ENCODE data around the gene ASB6.
"Not testable (repeated sequence)": the region's sequence is repeated elsewhere in the genome, so short reads cannot be mapped to it uniquely, and the experiment has no call there.

ASB6 gene

DNA sequence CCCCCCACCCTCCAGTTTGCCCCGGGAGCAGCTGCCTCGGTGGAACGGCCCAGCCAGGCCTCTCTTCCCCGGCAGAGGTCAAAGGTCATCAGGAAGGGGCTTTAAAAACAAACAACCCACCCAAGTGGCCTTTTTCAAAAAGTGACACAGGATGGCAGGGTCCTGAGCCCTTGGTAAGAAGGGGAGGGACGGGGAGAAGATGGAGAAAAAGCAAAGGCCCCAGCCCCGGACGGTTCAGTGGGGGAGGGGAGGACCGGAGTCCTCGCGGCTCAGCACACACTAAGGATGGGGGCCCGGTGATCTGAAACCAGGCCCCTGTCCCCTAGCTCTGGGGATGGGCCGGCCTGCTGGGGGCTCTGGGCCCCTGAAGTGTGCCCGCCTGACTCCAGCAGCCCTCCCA, 24.6 kb upstream of the ASB6 start:
- DNase-seq, result no peak

DNA sequence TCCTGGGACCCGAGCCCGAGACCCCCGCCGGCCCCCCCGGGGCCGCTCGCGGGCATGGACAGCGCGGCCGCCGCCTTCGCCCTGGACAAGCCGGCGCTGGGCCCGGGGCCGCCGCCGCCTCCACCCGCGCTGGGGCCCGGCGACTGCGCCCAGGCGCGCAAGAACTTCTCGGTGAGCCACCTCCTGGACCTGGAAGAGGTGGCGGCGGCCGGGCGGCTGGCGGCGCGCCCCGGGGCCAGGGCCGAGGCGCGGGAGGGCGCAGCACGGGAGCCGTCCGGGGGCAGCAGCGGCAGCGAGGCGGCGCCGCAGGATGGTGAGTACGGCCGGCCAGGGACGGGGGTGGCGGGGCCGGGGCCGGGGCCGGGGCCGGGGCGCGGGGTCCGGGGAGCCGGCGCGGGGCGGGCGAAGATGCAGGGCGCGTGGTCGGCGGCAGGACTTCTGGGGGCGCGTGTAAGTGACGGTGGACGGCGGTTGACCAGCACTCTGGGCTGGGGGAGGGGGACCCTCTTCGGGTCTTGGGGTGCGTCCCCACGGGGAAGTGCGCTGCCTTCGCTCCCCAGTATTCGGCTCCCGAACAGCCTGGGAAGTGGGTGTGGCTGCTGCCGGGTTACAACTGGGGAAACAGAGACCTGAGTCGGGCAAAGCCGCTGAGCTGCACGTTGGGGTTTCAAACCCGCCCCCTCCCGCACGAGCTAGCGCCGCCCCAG, 24.0 kb upstream of the ASB6 start:
- no peak for DNase-seq

DNA sequence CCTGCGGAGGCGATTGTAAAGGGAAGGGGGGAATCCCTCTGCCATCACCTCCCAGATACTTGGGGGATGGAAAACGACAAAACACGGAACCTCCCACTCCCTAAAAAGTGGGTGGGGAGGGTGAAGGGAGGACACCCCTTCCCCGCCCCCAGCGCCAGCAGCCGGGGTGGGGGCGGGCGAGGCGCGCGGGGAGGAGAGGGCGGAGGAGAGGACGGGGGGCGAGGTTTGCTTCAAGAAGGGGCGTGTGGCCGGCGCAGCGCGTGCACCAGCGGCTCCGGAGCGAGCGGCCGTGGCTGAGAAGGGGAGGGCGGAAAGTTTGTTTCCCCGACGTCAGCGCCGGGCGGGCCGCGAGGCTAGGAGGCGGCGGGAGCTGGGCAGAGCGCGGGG, 23.4 kb upstream of the ASB6 start, which contains the start of gene PRRX2:
Gene PRRX2 (plus strand): TSS at position 259 of the 387 bp plus-strand sequence. CDS start 221 bp downstream, outside the sequence.
- DNase-seq, result no peak

DNA sequence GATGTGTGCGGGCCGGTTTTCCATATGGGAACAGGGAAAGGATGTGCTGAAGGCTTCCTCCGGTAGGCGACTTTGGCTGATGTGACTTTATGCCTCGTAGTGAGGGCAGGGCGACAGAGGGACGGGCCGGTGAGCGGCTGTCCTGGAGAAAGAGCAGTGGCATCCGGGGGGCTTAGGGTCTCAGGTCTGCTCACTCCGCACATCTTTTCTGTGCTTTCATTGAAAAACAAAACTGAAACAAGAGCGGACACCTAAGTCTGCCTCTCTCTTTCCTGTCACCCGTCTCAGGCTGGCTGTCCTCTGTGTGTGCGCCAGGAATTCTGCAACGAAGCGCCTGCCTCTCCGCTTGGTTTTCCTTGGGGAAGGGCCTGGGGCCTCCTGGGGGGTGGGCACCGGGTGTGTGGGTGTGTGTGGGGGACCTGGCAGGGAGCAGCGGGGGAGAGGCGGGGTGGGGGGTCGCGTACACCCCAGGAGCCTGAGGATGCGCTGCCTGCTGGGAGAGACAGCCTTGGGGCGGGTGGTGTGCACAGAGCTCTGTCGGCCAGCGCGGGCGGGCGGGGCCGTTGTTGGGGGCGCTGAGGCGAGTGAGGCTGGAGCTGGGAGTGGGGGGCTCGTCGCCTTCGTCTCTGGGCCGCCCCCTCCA, 22.9 kb upstream of the ASB6 start:
- DNase-seq, result no peak

DNA sequence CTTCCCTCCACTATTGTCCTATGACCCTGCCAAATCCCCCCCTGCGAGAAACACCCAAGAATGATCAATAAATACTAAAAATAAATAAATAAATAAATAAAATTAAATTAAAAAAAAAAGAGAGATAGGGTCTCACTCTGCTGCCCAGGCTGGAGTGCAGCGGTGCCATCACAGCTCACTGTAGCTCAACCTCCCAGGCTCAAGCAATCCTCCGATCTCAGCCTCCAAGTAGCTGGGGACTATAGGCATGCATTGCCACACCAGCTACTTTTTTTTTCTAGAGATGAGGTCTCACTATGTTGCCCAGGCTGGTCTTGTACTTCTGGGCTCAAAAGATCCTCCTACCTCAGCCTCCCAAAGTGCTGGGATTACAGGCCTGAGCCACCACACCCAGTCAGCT, 20.3 kb upstream of the ASB6 start:
- not testable (repeated sequence) for DNase-seq

DNA sequence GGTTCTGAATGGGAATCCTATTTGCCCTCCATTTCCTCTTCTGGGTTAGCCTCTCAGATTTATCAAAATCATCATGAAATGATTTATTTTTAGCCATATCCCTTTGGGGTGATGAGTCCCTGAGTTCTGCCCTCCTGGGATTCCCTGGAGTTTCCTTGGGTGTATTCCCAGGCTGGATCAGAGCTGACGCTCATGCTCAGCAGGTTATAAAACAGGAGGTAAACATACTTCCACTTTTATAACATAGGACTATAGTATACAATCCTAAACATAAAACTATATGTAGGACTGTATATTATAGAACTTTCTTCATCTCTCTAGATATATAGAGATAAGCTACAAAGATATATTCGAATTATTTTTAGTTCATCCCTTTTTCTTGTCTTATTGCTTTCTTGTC, 19.1 kb upstream of the ASB6 start:
- no peak for DNase-seq

DNA sequence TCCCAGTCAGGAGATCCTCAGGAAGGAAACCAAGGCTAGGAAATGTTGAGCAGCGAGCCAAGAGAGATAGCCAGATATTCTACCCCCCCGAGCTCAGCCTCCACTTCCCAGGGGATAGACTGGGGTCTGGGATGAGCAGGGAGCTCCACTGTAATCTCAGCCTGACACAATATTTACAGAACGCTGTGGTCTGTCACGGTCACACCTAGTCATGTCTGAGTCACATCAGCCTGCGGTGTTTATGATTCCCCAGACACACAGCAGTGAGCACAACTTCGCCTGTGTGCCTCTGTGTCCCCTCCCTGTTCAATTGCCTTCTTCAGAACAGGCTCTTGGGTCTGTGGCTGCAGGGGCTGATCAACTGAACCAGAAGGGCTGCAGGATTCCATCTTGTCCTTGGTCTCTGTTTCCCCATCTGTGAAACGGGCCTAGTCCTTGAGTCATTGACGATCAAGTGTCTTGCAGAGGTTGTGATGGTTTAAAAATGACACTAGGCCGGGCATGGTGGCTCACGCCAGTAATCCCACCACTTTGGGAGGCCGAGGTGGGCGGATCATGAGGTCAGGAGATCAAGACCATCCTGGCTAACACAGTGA, 14.9 kb upstream of the ASB6 start:
- no peak for DNase-seq

DNA sequence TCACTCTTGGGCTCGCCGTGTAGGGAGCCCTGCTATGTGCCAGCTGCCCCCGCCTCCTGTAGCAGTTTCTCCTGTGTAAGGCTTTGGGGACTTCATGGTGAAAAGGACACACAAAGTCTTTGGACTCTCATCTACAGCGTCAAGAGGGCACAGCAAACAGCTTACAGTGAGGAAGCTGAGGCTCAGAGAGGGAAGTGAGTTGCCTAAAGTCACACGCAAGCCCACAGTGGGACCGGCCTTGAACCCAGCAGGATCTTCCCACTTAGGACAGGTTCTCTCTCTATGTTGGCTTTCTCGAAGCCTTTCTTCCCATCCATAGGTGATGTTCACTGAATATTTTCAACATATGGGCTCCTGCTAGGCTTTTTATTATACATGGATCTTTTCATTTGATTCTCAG, 13.7 kb upstream of the ASB6 start:
- no peak for DNase-seq

DNA sequence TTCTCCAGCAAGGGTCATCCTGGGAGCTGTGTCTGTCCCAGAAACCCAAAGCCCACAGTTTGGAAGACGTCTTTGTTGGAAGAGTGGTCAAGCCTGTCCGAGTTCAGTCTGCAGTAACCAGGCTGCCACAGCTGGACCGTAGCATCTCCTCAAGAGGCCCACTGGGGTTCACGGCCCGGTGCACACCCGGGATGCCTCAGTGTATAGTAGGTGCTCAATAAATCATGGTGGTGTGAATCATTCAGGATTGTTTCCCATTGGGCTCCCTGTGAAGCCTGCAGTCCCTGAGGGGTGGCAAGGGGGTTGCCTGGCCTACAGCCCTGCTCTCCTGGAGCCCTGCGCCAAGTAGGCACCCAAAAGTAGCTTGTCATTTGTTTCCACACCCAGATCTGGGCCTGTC, 13.2 kb upstream of the ASB6 start:
- no peak for DNase-seq

DNA sequence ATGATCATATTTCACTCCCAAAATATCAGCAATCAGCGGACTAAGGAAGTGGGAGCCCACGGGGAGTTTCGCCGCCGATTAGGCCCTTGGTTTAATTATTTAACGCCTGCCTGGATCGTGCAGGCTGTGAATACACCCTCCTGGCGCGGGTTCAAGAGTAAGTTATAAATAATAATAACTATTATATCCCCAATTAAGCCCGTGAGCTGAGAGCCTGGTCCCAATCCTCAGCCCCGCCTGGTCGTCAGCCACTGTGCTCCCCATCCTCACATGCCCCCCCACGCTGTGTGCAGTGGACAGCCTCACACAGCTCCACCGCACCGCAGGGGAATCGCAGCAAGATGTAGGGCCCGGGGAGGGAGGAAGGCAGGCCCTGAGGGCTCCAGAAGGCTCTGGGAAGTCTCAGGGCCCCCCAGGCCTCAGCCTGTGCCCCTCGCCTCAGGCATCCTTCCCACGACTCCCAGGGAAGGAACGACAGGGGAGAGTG, 12.6 kb upstream of the ASB6 start:
- DNase-seq, result no peak

DNA sequence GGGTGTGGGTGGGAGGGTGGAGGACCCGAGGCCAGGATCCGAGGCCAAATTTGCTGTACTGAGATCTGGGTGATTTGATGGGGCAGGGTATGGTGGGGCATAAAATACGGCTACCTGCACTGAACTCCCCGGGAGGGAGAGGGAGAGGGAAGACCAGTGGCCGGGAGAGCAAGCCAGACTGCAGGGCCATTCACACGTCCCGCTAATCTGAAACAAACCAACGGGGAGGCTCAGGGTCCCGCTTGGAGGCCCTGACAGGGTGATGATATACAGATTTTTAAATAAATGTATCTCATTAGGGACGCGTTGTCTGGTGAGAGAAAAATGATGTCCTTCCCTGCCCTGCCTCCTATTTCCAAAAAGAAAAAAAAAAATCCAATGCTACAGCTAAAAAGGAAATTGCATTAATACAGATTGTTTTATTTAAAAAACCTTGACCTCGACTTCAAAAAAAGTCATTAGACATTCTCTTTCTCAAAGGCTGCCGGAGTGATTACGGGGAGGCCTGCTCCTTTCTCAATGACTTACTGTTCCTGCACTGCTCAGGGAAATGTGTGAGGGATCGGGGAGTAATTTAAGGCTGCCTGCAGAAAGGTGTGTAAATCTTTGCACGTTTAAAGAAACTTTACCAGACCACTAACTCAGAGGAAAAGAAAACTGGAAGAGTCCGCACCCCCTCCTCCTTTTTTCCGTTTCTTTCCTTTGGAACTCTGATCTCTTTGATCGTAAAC, 12.0 kb upstream of the ASB6 start:
- no peak for DNase-seq

DNA sequence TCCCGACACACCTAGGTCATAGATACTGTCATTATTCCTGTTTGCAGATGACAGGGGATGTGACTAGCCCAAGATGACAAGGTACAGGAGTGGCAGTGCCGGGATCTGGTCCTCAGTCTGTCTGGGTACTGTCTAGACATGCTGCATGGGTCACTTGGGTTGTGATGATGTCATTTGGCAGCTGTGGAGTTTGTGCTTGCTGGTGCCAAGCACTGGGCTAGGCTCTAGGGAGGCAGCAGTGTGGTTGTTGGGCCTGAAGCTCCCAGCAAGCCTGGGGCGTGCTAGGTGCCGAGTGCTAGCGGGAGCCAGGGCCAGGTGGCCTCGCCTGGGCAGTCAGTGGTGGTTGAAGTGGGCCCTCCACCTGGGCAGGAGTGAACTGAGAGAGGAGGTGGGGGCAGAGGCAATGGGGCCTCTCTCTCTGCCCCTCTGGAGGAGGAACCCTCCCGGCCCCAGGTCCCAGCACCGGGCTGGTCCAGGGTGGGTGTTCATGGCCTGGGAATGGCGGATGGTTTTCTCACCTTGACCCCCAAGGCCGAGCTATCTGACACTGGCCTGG, 8.8 kb upstream of the ASB6 start:
- no peak for DNase-seq

DNA sequence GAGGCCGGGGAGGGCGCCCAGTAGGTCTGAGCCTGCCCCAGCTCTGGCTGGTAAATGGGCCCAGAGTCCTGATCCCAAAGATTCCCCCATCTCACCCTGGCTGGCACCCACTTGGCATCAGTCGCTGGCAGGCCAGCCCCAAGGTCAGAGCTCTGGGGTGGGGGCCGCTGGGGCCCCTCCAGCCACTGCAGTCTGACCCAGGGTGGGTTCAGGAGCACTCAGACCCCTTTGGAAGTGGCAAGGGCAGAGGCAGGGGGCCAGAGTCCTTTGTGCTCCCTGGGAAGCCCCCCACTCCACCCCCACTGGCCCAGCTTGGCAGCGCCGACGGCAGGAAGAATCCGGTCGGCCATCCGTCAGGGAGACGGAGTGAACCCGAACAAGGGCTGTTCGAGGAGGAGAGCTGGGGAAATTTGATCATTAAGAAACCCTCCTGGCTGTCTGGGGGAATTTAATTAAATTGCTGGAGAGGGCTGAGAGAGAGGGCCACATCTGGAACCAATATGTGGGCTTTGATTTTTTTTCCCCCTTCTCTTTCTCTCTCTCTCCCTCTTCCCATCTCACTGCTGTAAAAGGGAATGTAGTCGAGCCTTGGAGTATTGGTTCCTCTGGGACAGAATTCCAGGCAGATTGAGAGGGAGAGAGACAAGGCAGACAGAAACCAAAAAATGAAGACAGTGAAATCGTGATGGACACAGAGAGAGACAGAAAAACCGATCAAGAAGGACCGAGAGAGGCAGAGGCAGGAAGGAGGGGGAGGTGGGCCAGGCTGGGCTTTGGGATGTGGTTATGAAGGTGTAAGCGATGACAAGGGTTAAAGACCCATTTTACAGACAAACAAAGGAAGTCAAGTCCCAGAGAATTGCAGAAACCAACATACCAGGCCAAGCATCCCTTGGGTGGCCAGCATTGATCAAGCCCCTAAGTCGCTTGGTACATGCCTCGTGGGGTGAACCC, 8.1 kb upstream of the ASB6 start:
- DNase-seq, result no peak

DNA sequence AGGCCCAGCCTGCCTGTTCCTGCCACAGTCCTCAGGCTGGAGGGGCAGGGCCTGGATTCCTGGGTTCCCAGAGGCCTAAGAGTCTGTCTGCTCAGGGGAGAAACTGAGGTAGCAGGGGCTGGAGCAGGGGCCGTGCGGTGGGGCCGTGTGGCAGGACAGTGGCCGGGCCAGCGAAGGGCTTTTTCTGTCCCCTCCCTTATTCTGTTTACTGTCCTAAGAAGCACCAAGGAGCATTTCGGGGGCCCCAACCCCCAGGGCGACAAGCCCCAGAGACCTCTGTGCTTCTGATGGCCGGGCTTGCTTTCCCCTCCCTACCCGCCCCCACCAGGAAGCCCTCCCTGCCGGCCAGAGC, 6.8 kb upstream of the ASB6 start:
- no peak for DNase-seq

DNA sequence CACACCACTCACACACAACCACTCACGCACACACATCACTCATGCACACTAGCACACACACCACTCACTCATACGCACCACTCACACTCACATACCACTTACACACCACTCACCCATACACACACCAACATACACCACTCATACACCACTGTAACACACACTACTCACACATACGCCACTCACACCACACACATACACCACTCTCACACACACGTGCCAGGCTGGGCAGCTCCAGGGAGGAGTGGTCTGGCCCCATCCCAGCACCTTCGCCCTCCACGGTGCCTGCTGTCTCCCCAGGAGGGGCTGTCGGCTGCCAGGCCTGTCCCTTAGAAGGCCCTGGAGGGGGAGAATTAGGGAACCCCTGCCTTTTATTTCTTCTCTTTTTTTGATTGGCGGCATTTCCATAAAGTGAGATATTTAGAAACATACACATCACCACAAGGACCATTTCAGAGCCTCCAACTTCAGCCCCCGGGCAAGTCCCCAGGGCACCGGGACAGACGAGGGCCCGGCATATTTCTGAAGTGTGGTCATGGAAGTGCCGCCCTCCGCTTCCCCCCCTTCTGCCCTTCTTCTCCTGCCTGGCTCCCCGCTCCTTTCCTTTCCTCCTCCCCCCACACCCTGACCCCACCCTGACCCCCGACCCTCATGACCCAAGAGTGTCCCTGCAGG, 6.3 kb upstream of the ASB6 start:
- no peak for DNase-seq

DNA sequence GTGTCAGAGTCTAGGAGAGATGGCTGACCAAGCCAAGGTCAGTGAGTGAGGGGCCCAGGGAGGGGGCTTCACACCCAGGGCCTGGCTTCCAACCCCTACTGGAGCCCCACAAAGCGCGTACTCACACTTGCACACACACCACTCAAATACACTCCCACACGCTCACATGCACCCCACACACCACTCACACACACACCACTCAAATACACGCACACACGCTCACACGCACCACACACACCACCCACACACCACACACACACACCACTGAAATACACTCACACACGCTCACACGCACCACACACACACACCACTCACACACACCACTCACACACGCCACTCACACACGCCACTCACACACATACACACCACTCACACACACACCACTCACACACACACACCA, 5.7 kb upstream of the ASB6 start:
- DNase-seq, result no peak

DNA sequence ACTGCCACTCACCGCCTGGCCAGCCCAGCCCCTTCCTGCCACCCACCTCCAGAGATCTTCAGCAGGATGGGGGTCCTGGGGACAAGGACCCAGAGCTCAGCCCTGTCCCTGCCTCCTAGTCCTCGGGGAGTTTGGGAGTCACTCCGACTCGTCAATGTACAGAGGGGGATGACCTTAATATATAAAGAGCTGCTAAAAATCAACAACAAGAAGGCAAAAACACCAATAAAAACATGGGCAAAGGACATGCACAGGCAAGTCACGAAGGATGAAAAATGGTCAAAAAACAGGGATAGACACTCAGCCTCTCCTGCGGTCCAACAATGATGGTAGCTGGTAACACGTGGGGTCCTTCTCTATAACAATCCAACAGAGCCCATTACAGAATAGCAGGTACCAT, 4.7 kb upstream of the ASB6 start:
- DNase-seq, result no peak

DNA sequence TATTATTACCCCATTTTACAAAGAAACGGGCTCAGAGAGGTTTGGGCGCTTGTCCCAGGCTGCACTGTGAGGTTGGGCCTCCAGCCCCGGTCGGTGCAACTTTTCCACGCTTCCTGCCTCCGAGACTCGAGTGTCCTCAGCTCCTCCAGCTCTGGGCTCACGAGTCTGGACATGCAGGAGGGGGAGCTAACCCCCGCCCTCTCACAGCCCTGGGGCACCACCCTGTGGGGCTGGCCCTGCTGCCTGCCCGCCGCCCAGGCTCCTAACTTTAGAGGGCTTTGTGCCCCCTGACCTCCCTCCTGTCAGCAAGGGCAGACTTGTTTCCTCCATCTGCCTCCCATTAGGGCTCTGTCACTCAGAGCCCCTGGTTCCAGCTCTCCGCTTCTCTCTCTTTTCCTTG, 4.3 kb upstream of the ASB6 start:
- DNase-seq, result no peak

DNA sequence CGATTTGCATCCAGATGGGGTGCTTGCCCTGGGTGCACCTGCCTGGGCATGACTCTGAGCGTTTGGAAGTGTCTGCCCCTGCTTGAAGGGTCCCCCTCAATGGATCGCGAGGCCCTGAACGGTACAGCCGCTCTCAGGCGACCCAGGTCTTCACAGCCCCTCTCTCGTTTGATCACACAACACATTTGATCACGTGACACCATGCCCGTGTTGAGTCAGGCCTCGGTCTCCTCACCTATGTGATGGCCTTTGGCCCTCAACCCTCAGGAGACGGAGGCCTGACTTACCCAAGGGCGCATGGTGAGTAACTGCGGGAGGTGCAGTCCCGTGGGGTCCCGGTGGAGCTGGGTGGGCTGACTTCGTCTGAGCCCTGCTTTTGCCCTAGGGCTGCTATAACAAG, 3.0 kb upstream of the ASB6 start:
- DNase-seq, result no peak

DNA sequence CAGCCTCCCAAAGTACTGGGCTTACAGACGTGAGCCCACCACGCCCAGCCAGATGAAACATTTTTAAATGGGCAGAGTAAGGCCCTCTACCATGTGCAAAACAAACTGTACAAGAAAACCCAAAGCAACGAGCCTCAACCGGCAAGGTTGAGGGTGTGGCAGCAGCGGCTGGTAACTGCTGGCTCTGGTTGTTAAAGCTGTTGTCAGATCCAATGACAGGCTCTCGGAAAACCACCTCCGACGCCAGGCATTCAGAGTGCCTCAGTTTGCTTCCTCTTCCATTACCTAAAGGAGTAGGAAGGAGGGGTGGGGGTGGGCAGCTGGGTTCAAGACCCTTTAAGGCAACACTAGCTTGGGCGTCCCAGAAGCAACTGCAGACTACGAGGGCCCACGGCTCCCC, 2.4 kb upstream of the ASB6 start:
- DNase-seq, result no peak

DNA sequence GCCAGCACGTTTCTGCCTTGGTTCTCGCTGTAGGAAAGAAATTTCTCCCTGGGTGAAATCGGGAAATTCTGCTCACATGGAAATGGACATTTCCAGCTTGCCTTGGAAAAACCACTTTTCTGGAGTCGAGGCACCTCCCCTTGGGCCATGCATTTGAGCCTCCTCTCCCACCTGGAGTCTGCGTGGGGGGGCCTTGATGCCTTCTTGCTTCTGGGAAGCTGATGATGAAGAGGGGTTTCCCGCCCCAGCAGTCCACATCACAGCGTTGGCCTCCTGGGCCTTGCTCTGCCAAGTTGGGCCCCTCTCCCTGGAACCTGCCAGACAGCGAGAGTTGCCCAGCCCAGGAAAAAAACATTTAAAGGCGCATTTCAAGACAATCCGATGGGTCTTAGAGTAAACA, 1.8 kb upstream of the ASB6 start:
- DNase-seq, result no peak

Measured in cerebellar nuclear complex (tissue), 1 donor.